BE2C (cell line): ENCODE measurements around the gene ERC1.

Experiments used
- DNase-seq: peaks from one replicate; pipeline ENCODE4 v3.0.0-alpha.2; 2020
- H3K27me3 ChIP-seq: fragments of 250-450 bp; sonication (Bioruptor Pico); 2 replicates; pipeline ENCODE4 v1.5.1; 2020; ENCODE audit warnings: mild to moderate bottlenecking
- H3K36me3 ChIP-seq: fragments of 250-450 bp; sonication (Bioruptor Pico); 2 replicates; pipeline ENCODE4 v1.5.1; 2020; ENCODE audit warnings: mild to moderate bottlenecking
- H3K4me1 ChIP-seq: fragments of 250-450 bp; sonication (Bioruptor Pico); 2 replicates; pipeline ENCODE4 v1.5.1; 2020
- H3K4me3 ChIP-seq: 2 replicates; pipeline ENCODE4 v1.5.1; 2011; ENCODE audit warnings: low read depth, low read length
- H3K9me3 ChIP-seq: fragments of 250-450 bp; sonication (Bioruptor Pico); 2 replicates; pipeline ENCODE4 v1.5.1; 2020
- TF ChIP-seq, protein P1 (sequence below): IDR thresholded peaks from 2 replicates; pipeline ENCODE4 v1.5.1; 2012; ENCODE audit warnings: mild to moderate bottlenecking, low read depth, low read length

ERC1 gene

DNA sequence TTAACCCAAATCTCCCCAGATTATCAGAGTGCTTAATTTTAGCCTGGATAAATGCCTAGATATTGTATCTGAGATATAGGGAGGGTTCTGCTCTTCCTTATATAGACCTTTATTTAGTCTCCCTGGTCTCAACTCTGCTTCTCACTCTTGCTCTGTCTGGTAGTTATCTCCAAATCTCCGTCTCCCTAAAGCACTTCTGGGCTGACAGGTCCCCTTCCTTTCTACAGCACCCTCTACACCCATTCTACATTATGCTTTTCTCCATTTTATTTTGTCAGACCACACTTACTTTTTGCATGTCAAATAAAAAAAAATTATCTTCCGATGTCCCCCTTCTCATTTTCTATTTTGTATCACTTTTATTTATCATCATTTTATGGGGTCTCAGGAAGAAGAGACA lies 2.0 kb upstream of the ERC1 start:
- no peaks in the 10 kb centered on the region for H3K9me3 ChIP-seq
- no peak for DNase-seq
- no peaks in the 10 kb centered on the region for H3K36me3 ChIP-seq
- H3K27me3 ChIP-seq = no peaks in the 10 kb centered on the region
- peak overlapping the region; percentile 65 for H3K4me3 ChIP-seq
- TF ChIP-seq, protein P1, sequence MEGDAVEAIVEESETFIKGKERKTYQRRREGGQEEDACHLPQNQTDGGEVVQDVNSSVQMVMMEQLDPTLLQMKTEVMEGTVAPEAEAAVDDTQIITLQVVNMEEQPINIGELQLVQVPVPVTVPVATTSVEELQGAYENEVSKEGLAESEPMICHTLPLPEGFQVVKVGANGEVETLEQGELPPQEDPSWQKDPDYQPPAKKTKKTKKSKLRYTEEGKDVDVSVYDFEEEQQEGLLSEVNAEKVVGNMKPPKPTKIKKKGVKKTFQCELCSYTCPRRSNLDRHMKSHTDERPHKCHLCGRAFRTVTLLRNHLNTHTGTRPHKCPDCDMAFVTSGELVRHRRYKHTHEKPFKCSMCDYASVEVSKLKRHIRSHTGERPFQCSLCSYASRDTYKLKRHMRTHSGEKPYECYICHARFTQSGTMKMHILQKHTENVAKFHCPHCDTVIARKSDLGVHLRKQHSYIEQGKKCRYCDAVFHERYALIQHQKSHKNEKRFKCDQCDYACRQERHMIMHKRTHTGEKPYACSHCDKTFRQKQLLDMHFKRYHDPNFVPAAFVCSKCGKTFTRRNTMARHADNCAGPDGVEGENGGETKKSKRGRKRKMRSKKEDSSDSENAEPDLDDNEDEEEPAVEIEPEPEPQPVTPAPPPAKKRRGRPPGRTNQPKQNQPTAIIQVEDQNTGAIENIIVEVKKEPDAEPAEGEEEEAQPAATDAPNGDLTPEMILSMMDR = no peak
- peaks cover 17% of the 10 kb centered on the region for H3K4me1 ChIP-seq

DNA sequence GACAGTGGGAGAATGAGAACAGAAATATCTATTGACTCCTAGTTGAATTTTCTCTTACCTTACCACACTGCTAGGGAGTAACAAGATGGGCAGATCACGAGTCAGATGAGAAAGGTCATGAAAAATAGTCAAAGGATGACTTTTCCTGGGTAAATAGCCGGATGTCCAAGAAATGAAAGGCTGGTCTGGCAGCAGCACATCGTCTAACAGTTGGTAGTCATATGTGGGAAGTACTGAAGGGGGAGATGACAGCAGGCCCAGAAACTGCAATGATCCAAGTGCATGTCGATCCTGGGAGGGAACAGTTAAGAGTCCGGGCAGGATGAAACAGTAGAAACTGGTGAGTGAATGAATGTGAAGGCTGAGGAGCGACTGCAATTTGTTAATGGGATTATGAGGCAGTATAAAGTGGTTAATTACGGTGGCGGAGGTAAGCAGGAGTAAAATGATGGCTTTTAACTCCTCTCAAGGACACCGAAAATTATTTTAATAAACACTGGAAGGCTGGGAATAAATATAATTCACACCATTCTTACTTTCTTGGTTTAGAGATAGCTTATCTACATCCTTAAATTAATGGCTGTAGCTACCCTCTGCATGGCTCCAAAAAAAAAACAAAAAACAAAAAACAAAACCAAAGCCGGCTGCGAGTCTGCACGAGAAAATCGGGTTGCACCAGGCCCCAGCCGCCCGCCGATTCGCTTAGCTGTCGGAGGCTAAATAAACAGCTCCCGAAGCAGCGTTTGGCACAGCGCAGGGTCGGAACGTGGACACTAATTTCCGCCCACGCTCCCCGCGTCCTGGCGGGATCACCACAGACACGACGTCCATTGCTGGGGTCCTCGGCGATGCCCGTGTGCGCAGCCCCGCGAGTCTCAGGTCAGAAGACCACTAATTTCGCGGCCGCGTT lies 1.0 kb upstream of the ERC1 start:
- H3K27me3 ChIP-seq = no peaks in the 10 kb centered on the region
- peak; percentile 69 for DNase-seq

GRCh38 chr12:991350-992333 lies 619 bp downstream of the ERC1 start:
- TF ChIP-seq, protein P1 = no peak
- no peaks in the 10 kb centered on the region for H3K36me3 ChIP-seq
- no peak for DNase-seq
- H3K27me3 ChIP-seq = no peaks in the 10 kb centered on the region
- peak overlapping the region; percentile 82 for H3K4me3 ChIP-seq
- peaks cover 17% of the 10 kb centered on the region for H3K4me1 ChIP-seq
- no peaks in the 10 kb centered on the region for H3K9me3 ChIP-seq

More for the DNA sequence above, 1.0 kb upstream of the ERC1 start:
- peaks cover 17% of the 10 kb centered on the region for H3K4me1 ChIP-seq
- TF ChIP-seq, protein P1 = peak; percentile 32
- peak overlapping the region; percentile 65 for H3K4me3 ChIP-seq
- no peaks in the 10 kb centered on the region for H3K36me3 ChIP-seq
- H3K9me3 ChIP-seq = no peaks in the 10 kb centered on the region

DNA sequence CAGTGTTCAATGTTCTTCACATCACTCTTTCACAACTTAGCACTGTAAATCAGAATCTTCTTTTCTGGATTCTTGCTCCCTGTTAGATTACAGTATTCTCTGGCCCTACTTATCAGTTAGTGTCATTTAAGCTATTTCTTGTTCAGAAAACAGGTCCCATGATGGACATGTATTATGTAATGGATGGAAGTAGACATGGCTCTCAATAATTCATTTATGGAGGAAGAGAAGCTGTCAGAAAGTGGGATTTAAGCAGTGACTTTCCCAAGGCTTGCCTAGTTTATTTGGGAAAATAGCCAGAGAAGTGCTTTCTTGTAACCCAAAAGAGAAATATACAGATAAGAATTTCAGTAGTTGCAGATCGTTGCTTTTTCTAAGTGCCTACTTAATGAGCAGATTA lies 1.6 kb downstream of the ERC1 start:
- Histone ChIP-seq H3K4me1 (peaks cover 17% of the 10 kb centered on the region), H3K9me3 (no peaks in the 10 kb centered on the region), H3K27me3 (no peaks in the 10 kb centered on the region), H3K4me3 (peak overlapping the region; percentile 82), H3K36me3 (no peaks in the 10 kb centered on the region)
- no peak for DNase-seq
- TF ChIP-seq, protein P1 = no peak

DNA sequence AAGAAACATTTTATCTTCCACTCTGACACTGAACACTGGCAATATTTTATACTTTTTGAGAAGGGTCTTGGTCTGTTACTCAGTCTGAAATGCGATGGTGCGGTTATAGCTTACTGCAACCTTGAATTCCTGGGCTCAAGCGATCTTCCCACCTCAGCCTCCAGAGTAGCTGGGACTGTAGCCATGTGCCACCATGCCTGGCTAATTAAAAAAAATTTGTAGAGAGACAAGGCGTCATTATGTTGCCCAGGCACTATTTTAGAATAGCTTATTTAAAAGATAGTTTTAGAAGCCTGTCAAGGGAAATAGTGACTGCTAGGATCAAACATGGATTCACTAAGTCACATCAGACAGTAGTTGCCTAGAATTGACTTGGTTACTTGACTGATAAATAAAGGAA lies 5.9 kb downstream of the ERC1 start:
- Histone ChIP-seq H3K27me3 (no peaks in the 10 kb centered on the region), H3K36me3 (no peaks in the 10 kb centered on the region), H3K4me1 (peaks cover 7% of the 10 kb centered on the region), H3K4me3 (no peak overlapping the region), H3K9me3 (no peaks in the 10 kb centered on the region)
- TF ChIP-seq, protein P1 = no peak
- DNase-seq = no peak
